ENCODE measurements around the gene ZNF536.

GRCh38 chr19:30375553-30376031 lies 3.4 kb downstream of the ZNF536 start:
- TF ChIP-seq CTCF (IDR thresholded peaks at IDR 0.05) (no peak), MAX (CRISPR knock-in tag; IDR thresholded peaks at IDR 0.05) (no peak), ESRRA (CRISPR knock-in tag; IDR thresholded peaks at IDR 0.05; ENCODE audit: borderline replicate concordance) (no peak), ZNF416 (CRISPR knock-in tag; IDR thresholded peaks at IDR 0.05) (no peak), ZNF512 (CRISPR knock-in tag; IDR thresholded peaks at IDR 0.05; ENCODE audit: borderline replicate concordance) (no peak), ZNF121 (CRISPR knock-in tag; IDR thresholded peaks at IDR 0.05) (no peak), MYBL2 (CRISPR knock-in tag; IDR thresholded peaks at IDR 0.05) (no peak)
